Stimulated activated CD8-positive, alpha-beta memory T cell treated with anti-CD3 and anti-CD28 coated beads, Interleukin-4, amount 100 ng/mL, for 4 hours (primary cell): ENCODE data around the gene KRTAP5-11.
"Not testable (repeated sequence)": the region's sequence is repeated elsewhere in the genome, so short reads cannot be mapped to it uniquely, and the experiment has no call there.

Experiments used
- DNase-seq, 2 donors: peaks; one replicate each; pipeline ENCODE4 v3.0.0-alpha.2; 2020; ENCODE audit warnings: low read depth in 2 of 2, low spot score in 1 of 2

Gene KRTAP5-11

DNA sequence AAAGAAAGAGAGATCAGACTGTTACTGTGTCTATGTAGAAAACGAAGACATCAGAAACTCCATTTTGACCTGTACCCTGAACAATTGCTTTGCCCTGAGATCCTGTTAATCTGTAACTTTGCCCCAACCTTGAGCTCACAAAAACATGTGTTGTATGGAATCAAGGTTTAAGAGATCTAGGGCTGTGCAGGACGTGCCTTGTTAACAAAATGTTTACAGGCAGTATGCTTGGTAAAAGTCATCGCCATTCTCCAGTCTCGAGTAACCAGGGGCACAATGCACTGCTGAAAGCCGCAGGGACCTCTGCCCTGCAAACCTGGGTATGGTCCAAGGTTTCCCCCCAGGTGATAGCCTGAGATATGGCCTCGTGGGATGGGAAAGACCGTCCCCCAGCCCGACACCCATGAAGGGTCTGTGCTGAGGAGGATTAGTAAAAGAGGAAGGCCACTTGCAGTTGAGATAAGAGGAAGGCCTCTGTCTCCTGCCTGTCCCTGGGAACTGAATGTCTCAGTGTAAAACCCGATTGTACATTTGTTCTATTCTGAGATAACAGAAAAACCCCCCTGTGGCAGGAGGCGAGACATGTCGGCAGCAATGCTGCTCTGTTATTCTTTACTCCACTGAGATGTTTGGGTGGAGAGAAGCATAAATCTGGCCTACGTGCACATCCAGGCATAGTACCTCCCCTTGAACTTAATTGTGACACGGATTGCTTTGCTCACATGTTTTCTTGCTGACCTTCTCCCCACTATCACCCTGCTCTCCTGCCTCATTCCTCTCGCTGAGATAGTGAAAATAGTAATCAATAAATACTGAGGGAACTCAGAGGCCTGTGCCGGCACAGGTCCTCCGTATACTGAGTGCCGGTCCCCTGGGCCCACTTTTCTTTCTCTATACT is 47.7 kb downstream of the KRTAP5-11 start:
- not testable (repeated sequence) for DNase-seq

- no peak for DNase-seq
Measured at GRCh38 chr11:71532036-71532610, 50.6 kb downstream of the KRTAP5-11 start.
